HG02852 (cell line): Measurements from ENCODE around the gene SF3B3.

Source experiments
- ATAC-seq: cut with Tn5 transposase; IDR thresholded peaks from one replicate; pipeline ENCODE4 v1.9.1; 2021; ENCODE audit warnings: mild to moderate bottlenecking, moderate library complexity; ENCODE audit not compliant: unreplicated experiment

Gene SF3B3

DNA sequence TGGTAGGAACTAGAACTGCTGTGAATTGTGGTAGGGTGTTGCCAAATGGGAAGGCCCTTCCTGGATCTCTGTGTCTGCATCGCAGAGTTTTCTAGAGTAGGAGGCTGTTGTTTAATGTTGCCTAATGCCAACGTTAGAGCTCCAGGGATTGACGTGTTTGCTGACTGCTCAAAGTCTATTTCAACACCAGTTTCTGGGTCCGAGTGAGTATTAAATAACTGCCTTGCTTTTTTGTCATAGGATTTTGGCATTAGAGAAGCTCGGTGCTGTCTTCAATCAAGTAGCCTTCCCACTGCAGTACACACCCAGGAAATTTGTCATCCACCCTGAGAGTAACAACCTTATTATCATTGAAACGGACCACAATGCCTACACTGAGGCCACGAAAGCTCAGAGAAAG is 40.0 kb downstream of the SF3B3 start:
- no peak for ATAC-seq

DNA sequence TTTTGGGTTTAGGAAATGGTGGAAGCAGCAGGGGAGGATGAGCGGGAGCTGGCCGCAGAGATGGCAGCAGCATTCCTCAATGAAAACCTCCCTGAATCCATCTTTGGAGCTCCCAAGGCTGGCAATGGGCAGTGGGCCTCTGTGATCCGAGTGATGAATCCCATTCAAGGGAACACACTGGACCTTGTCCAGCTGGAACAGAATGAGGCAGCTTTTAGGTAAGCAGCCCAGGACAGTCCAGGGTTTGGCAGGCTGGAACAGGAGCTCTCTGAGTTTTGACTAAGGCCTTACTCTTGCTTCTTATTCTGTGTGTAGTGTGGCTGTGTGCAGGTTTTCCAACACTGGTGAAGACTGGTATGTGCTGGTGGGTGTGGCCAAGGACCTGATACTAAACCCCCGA is 41.4 kb downstream of the SF3B3 start:
- no peak for ATAC-seq

DNA sequence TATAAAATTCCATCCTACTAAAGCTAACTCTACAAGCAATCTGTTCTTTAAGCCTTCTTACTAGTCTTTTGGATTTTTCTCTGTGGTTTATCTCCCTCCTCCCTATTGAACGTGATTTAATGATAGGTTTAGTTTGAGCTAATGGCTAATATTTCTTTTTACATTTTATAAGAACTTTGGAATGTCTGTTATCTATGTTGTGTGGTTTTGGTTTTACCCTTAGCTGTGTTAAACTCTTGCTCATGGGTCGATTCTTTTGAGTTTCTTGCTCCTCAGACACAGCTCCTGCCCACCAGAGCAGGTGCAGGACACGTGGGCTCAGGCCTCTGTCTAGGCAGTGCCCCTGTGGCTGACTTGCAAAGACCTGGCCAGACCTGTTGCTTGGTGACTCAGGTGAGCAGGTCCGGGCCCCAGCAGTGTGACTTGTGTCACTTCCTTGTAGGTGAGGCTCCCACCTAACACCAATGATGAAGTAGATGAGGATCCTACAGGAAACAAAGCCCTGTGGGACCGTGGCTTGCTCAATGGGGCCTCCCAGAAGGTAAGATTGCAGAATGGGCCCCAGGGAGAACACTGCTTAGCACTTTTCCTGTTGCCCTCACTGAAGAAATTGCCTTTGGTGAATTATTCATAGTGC is 45.1 kb downstream of the SF3B3 start:
- ATAC-seq, result no peak

DNA sequence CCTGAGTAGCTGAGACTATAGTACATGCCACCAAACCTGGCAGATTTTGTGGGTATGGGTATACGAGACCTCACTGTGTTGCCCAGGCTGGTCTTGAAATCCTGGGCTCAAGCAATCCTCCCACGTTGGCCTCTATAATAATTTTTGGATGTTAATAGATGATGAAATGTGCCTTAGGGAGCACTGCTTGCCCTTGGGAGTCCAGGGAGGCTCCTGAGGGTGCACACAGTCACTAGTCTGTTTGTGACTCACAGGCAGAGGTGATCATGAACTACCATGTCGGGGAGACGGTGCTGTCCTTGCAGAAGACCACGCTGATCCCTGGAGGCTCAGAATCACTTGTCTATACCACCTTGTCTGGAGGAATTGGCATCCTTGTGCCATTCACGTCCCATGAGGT is 46.1 kb downstream of the SF3B3 start:
- ATAC-seq, result no peak

DNA sequence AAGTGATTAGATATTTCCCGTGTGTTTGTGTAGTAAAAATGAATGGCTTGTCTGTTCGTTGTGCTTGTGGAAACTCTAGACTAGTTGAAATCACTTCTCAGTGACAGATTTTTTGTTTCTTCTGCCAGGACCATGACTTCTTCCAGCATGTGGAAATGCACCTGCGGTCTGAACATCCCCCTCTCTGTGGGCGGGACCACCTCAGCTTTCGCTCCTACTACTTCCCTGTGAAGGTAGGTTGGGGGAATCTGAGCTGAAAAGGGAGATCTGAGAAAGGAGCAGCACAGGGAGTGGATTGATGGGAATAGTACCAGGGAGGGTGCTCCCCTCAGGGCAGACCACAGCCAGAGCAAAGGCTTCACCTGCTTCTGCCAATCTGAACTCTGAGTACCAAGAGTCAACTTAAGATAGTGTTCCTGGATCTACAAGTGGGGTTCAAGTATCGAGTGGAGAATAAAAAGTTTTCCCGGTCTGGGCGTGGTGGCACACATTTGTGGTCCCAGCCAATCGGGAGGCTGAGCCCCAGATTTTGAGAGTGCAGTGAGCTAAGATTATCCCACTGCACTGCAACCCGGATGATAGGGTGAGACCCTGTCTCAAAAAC is 47.5 kb downstream of the SF3B3 start:
- ATAC-seq, result no peak

DNA sequence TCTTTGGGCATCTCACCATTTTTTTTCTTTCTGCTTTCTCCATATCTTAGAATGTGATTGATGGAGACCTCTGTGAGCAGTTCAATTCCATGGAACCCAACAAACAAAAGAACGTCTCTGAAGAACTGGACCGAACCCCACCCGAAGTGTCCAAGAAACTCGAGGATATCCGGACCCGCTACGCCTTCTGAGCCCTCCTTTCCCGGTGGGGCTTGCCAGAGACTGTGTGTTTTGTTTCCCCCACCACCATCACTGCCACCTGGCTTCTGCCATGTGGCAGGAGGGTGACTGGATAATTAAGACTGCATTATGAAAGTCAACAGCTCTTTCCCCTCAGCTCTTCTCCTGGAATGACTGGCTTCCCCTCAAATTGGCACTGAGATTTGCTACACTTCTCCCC is 48.0 kb downstream of the SF3B3 start:
- ATAC-seq, result no peak

DNA sequence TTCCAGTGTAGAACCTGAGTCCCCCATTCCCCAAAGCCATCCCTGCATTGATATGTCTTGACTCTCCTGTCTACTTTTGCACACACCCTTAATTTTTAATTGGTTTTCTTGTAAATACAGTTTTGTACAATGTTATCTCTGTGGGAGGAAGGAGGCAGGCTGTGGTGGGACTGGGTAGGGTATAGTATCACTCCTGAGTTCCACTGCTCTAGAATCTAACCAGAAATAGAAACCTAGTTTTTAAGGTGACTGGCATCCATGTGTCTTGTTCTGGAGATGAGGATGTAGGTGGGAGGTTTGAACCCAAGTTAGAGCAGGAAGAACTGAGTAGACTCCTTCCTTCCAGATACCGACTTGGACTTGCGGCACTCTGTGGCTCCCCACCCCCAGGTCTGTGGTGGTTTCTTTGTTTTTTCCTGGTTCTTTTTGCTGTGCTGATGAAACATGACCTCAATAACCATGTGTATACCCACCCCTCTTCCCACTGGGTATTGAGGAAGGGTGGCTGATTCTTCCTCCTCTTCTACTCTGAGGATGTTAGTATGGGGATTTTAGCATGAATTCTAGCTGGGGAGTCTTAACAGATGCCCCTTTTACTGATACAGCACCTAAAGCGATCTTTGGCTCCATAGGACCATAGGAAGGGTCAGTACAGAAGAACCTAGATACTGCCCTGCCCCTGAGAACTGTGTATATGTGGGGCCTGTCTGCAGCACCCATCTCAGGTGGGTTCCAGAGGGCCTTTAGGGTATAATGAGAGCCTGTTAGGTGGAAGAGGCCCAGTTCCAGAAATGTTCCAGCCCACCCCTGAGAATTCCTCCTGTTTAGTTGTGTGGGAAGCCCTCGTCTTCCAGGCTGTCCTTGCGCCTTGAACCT is 48.7 kb downstream of the SF3B3 start:
- no peak for ATAC-seq

DNA sequence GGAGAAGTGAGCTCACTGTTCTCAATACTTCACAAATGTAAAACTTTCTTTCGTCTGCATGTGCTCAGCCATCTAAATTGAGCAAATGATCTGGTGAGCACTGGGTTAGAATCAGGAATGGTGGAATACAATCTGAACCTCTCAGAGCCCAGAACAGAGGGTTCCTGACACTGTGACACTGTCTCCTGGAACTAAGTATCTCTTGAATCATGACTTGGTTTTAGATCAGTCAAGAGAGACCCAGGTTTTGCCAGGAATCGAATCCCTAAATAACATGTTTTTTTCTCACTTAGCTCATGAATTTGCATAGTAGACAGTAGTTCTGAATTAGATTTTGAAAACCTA is 49.3 kb downstream of the SF3B3 start:
- ATAC-seq, result no peak

DNA sequence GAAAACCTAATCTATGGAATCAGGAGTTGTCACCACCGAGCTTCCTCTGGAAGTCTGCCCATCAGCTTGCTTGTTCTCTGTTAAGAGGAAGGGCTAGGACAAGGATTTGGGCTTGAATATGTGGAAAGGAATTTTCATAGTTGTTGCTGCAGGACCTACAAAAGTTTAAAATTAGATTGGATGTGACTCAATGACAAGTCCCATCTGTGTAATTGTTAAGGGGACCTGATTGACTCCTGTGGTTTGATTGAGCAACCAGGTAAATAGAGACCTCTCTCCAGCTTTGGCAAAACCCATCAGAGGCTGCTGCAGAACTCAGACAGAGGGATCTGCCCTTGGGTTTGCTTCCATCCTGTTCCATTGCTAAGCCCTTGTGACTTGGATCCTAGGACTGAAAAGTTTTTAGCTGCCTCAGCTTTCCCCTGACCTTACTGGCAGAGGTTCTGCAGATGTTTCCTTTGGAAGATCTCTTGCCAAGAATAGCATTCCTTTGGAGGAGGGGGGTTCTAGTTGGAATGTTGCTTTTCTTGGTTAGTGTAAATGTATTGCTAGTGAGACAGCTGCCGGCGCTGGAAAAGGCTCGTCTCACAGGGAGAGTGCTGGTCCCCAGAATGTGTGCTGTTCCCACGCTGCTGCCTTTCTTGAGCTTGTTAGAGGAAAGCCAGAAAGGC is 50.0 kb downstream of the SF3B3 start:
- no peak for ATAC-seq

DNA sequence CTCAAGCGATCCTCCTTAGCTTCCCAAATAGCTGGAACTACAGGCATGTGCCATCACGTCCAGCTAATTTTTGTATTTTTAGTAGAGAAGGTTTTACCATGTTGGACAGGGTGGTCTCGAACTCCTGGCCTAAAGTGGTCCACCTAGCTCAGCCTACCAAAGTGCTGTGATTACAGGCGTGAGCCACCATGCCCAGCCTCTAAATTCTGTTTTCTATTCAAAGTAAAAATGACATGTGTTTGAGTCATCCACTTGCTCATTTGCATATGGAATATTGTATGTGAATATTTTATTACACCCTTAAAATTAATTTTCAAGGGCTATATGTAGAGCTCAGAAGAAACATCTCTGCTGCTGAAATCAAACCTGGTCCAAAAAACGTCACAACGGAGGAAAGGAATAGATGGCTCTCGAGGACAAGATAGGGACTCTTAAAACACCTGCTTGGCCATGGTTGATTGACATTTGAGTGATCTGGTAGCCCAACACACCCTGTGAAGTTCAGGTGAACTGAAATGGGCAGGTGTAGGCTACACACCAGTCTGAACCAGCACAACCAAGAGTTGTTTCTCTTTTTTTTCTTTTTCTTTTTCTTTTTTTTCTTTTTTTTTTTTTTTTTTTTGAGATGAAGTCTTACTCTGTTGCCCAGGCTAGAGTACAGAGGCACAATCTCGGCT is 51.1 kb downstream of the SF3B3 start:
- no peak for ATAC-seq

DNA sequence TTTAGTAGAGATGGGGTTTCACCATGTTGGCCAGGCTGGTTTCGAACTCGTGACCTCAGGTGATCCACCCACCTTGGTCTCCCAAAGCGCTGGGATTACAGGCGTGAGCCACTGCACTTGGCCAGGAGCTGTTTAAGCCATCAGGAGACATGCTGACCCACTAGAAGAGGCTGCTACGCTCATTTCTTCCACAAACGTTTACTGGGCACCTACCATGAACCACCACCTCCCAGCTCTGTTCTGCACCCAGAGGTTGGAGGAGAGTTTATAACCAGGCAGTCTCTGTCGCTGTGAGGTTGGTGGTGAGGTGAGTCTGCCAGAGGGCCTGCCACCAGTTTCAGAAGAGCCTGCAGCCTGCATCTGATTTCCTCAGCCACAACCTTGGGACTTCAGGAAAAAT is 51.8 kb downstream of the SF3B3 start:
- no peak for ATAC-seq

DNA sequence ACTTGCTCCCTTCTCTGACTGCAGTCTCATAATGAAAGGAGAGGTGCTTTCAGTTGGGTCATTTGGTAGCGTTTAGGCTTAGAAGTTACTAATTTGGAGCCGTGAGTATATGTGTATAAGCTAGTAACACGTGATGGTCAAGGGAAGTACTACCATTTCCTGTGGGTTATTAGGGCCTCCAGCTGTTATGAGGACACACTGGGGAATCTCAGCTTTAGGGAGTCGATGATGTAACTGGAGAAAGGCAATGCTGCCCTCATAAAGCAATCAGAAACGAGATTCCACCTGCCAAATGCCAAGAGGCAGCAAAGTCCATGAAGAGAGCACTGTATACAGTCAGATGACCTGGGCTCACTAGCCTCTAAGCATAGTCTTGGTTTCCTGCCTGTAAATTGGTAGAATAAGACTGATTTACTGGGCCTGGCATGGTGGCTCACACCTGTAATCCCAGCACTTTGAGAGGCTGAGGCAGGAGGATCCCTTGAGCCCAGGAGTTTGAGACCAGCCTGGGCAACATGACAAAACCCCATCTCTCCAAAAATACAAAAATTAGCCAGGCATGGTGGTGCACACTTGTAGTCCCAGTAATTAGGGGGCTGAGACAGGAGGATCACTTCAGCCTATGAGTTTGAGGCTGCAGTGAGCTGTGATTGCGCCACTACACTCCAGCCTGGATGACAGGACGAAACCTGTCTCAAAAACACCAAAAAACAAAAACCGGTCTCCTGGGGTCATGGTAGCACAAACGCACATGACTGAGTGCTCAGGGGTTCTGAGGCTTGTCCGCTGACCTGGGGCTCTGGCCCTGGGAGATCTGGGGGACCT is 53.0 kb downstream of the SF3B3 start:
- ATAC-seq, result peak; percentile 77

DNA sequence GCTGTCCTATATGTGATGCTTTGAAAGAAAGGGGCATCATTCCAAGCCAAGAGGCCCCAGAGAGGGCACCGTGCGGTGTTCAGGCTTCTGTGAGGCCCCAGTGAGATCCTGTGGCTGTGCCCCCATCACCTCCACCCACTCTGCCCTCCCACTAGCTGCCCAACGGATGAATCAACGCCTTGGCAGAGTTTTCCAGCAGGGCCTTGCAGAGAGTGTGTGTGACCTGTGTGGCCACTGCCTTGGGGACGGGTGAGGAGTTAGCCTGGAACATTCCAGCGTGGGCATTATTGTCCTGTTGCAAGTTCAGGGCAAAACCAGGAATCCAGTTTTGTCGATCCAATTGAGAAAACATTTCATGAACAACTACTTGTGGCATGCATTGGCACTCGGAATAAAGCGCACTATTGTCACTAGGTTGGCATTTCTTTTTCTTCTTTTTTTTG is 53.7 kb downstream of the SF3B3 start:
- no peak for ATAC-seq

DNA sequence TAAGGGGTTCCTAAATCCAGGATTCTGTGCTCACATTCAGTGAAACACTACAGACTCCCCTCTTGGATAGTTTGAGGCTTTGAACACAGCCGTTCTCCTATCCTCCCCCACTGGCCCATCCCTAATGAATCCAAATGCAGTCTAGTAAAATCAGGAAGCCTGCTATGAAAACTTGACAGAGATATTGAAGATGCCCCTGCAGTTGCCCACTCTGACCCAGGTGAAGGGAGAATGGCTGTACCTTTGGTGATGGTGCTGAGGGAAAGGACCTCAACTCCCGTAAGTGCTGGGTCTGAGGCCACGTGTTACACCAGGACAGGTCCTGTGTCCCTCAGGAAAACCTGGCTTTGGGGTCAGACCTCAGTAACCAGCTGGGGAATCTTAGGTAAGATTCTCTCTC is 54.4 kb downstream of the SF3B3 start:
- no peak for ATAC-seq

DNA sequence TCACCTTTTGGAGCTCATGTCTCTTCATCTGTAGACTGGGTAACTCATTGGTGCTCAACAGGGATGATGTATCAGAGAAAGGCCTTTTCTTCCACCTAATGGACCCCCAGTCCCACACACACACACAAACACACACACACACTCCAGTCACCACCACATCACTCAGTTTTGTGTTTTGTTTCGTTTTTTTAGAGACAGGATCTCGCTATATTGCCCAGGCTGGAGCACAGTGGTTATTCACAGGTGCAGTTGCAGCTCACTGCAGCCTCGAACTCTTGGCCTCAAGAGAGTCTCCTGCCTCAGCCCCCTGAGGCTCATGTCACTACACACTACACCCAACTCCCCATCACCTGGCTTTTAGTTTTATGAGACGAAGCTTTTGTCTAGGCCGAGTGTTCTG is 55.6 kb downstream of the SF3B3 start:
- no peak for ATAC-seq

DNA sequence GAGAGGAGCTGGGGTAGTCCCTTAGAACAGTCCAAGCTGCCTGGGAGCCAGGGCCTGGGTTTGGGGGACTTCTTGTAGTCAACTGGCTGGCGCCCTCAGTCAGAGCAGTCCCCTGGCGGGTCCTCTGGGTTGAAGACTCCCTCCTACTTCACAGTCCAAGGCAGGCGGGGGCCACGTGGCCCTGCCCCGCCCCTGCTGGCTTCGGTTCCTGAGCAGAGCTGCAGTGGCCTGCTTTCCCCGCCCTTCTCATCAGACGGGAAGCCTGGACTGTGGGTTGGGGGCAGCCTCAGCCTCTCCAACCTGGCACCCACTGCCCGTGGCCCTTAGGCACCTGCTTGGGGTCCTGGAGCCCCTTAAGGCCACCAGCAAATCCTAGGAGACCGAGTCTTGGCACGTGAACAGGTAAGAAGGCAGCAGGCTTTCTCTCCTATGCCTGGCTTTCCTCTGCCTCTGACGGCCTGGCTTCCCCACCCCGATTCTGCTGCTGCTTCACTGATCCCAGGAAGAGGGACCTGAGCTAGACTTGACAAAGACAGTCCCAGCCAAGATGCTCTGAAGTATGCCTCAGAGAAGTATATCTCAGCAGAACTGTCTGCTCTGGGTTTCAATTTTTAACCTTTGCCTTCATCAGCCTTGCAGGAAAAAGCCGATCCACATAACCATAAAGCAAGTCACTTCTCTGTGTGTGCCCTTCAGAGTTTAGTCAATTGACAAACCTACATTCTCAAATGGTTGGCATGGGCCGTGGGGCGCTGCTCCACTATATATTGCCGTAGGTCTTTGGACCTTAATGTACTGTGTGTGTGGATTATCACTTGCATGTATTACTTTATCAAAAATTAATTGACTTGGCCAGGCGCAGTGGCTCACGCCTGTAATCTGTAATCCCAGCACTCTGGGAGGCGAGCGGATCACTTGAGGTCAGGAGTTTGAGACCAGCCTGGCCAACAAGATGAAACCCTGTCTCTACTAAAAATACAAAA is 56.3 kb downstream of the SF3B3 start:
- ATAC-seq, result no peak

DNA sequence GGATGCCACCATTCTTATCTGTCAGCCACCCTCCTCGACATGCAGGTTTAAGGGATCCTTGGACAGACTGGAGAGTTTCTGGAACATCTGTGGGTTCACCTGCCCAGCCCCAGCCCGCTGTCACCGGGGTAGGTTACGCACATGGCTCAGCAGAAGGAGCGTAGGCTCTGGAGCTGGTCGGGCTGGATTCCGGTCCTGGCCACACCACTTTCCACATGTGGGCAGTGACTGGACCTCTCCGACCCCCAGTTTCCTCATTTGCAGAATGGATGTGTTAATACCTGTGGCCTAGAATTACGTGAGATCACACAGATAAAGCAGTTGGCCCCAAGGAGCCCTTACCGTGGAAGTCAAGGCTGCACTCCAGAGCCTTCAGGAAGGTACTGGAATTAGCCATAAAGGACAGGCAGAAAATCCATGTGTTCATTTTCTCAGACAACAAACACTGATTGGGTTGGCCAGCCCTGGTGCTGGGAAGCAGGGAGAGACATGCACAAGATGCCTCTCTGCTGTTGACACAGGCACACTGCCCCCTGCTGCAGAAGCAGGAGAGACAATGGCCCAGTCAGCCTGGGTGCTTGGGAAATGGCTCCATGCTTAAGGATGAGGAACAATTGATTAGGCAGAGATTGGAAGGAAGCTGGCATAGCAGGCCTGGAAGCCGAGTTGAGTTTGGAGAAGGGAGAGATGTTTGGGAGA is 58.8 kb downstream of the SF3B3 start:
- no peak for ATAC-seq

DNA sequence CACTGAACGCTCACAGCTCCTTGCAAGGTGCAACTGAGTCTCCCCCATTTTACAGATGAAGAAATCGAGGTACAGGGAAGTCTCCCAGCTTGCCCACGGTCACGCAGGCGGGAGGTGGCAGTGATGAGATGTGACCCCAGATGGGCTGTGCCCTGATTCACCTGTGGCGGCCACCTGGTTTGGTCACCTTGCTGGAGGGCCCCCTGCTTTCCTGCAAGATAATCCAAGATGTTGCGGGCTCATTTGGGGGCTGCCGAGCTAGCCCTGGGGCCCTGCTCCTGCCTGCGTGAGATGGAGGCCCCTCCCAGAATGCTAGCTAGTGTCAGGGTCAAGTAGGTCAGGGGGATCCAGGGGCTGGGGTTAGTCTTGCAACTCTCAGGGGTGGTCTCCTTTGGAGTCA is 63.1 kb downstream of the SF3B3 start:
- ATAC-seq, result no peak
